ENCODE measurements around the gene EMID1.

- no peak for TF ChIP-seq FOXP2 (optimal IDR thresholded peaks at IDR 0.05; ENCODE audit: borderline replicate concordance, extremely low read depth, extremely low read length, insufficient read depth)
- TF ChIP-seq, protein P1, sequence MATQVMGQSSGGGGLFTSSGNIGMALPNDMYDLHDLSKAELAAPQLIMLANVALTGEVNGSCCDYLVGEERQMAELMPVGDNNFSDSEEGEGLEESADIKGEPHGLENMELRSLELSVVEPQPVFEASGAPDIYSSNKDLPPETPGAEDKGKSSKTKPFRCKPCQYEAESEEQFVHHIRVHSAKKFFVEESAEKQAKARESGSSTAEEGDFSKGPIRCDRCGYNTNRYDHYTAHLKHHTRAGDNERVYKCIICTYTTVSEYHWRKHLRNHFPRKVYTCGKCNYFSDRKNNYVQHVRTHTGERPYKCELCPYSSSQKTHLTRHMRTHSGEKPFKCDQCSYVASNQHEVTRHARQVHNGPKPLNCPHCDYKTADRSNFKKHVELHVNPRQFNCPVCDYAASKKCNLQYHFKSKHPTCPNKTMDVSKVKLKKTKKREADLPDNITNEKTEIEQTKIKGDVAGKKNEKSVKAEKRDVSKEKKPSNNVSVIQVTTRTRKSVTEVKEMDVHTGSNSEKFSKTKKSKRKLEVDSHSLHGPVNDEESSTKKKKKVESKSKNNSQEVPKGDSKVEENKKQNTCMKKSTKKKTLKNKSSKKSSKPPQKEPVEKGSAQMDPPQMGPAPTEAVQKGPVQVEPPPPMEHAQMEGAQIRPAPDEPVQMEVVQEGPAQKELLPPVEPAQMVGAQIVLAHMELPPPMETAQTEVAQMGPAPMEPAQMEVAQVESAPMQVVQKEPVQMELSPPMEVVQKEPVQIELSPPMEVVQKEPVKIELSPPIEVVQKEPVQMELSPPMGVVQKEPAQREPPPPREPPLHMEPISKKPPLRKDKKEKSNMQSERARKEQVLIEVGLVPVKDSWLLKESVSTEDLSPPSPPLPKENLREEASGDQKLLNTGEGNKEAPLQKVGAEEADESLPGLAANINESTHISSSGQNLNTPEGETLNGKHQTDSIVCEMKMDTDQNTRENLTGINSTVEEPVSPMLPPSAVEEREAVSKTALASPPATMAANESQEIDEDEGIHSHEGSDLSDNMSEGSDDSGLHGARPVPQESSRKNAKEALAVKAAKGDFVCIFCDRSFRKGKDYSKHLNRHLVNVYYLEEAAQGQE (IDR thresholded peaks at IDR 0.05; ENCODE audit: insufficient read depth in 1 of 2, low read depth in 2 of 2, low read length in 2 of 2) = no peak
Observed at GRCh38 chr22:29165321-29166060, 40.2 kb upstream of the EMID1 start.
